Measurements from ENCODE around the gene FERMT2. TPM values are rescaled to one million over a fixed set of nuclear protein-coding genes. Genes with fewer than 3 reads are reported as not detected.

FERMT2 gene
- total and polyA plus RNA-seq, 2 experiments from 2014 or later = 108 to 148 TPM

- H4K20me1 ChIP-seq (replicated peaks; ENCODE audit: insufficient read depth) = peaks cover 3% of the 10 kb centered on the region; the same call in 1 of the 2 replicates
Observed at GRCh38 chr14:52900731-52901130, 50.1 kb downstream of the FERMT2 start.

More at GRCh38 chr14:52900731-52901130, 50.1 kb downstream of the FERMT2 start:
- Mint-ChIP-seq H3K27ac (no peak overlapping the region), H3K4me1 (peaks cover 22% of the 10 kb centered on the region), H3K27me3 (ENCODE audit: insufficient read depth, low read depth, poor library complexity) (no peaks in the 10 kb centered on the region), H3K9me3 (no peaks in the 10 kb centered on the region), H3K4me3 (no peak overlapping the region), H3K36me3 (ENCODE audit: low read depth) (peaks cover 7% of the 10 kb centered on the region; the same call in 2 of the 3 replicates)
- Histone ChIP-seq H3K4me2 (no peak overlapping the region), H3K79me2 (replicated peaks; ENCODE audit: insufficient read depth) (peaks cover 85% of the 10 kb centered on the region), H3K36me3 (ENCODE audit: insufficient read depth) (no peaks in the 10 kb centered on the region), H3K27me3 (ENCODE audit: insufficient read depth) (no peaks in the 10 kb centered on the region), H2AFZ (no peak overlapping the region), H3F3A (replicated peaks; ENCODE audit: low read depth) (peaks cover 4% of the 10 kb centered on the region; the same call in 1 of the 2 replicates), H3K4me1 (ENCODE audit: insufficient read depth) (peaks cover 8% of the 10 kb centered on the region), H3K27ac (ENCODE audit: low read depth) (no peak overlapping the region), H3K4me3 (no peak overlapping the region), H3K9me2 (ENCODE audit: insufficient read depth) (no peaks in the 10 kb centered on the region)
- TF ChIP-seq ZNF114 (CRISPR knock-in tag; IDR thresholded peaks at IDR 0.05) = no peak
- TF ChIP-seq ZNF331 (CRISPR knock-in tag; IDR thresholded peaks at IDR 0.05; ENCODE audit: low read depth) = no peak
- TF ChIP-seq JUNB (IDR thresholded peaks at IDR 0.05; ENCODE audit: unreplicated experiment) = no peak
- TF ChIP-seq CTCF (conservative IDR thresholded peaks at IDR 0.05; ENCODE audit: low read depth in 2 of 2) = no peak
- TF ChIP-seq EZH2phosphoT487 (IDR thresholded peaks at IDR 0.05; ENCODE audit: unreplicated experiment) = no peak
- no peak for TF ChIP-seq CREB1 (CRISPR knock-in tag; IDR thresholded peaks at IDR 0.05; ENCODE audit: low read depth)
- TF ChIP-seq NANOG (IDR thresholded peaks at IDR 0.05; ENCODE audit: borderline replicate concordance) = no peak
- TF ChIP-seq ZNF462 (CRISPR knock-in tag; IDR thresholded peaks at IDR 0.05) = no peak
- TF ChIP-seq REST (IDR thresholded peaks at IDR 0.05; ENCODE audit: unreplicated experiment) = no peak
- TF ChIP-seq STAT1 (IDR thresholded peaks at IDR 0.05; ENCODE audit: unreplicated experiment) = no peak
- TF ChIP-seq ETS1 (IDR thresholded peaks at IDR 0.05) = no peak
- no peak for TF ChIP-seq POLR2AphosphoS5 (IDR thresholded peaks at IDR 0.05; ENCODE audit: low read depth)
- TF ChIP-seq EZH2 (IDR thresholded peaks at IDR 0.05; ENCODE audit: low read depth, unreplicated experiment) = no peak
- ATAC-seq (no peak), DNase-seq (ENCODE audit: low spot score) (no peak)

All from GM23338 (cell line).